Esophagus squamous epithelium (tissue), 5 donors: ENCODE measurements around the gene PGAP2. TPM values are rescaled to one million over a fixed set of nuclear protein-coding genes. Genes with fewer than 3 reads are reported as not detected.
A peak's percentile ranks its signal among the peaks of the same experiment; 100 is the strongest.

Source experiments
- DNase-seq: peaks from one replicate; lab custom pipeline; 2025; lab: John Stamatoyannopoulos, UW
- H3K27ac ChIP-seq, 4 donors: fragments of 200-600 bp; sonication (generic); one replicate each; pipeline ENCODE4 v1.5.1; 2016 to 2019; ENCODE audit warnings: mild to moderate bottlenecking in 1 of 4
- H3K27me3 ChIP-seq, 4 donors: fragments of 200-600 bp; sonication (generic); 1 replicate in 3 of 4; 2 replicates in 1 of 4; pipeline versions ENCODE4 v1.5.1 to v1.6.0; 2017 to 2021; ENCODE audit warnings: antibody characterized with exemption in 1 of 4
- H3K36me3 ChIP-seq, 3 donors: fragments of 200-600 bp; sonication (generic); one replicate each; pipeline ENCODE4 v1.5.1; 2016 to 2019
- H3K4me1 ChIP-seq, 3 donors: fragments of 200-600 bp; sonication (generic); one replicate each; pipeline ENCODE4 v1.5.1; 2017 to 2019
- H3K4me3 ChIP-seq, 4 donors: fragments of 200-600 bp; sonication (generic); 1 replicate in 3 of 4; 2 replicates in 1 of 4; pipeline ENCODE4 v1.5.1; 2016 to 2019; ENCODE audit warnings: mild to moderate bottlenecking in 2 of 4, moderate library complexity in 1 of 4
- H3K9me3 ChIP-seq, 3 donors: fragments of 200-600 bp; sonication (generic); one replicate each; pipeline ENCODE4 v1.5.1; 2016 to 2019
- POLR2A ChIP-seq, 4 donors: fragments of 450-650 bp; IDR thresholded peaks; one replicate each; pipeline ENCODE4 v1.6.1; 2017; ENCODE audit warnings: antibody characterized with exemption in 4 of 4, mild to moderate bottlenecking in 4 of 4, moderate library complexity in 3 of 4
- WGBS, 2 donors: methylation state at CpG; one replicate each; pipeline ENCODE4 v1.1.5; 2018; 5-methylcytosine and 5-hydroxymethylcytosine counted together
- intact Hi-C: fragments of 100-400 bp; cut with DNase I; formaldehyde crosslinking; loops from one replicate; pipeline ENCODE4 v1.15.0; 2022
- total RNA-seq, 4 donors: library from RNA; depleted of rRNA; stranded (reverse); fragments of >200 nt; gene quantifications; one replicate each; pipeline ENCODE4 v1.1.0, GENCODE V29; 2016
- TF ChIP-seq, protein P1 (sequence below), 6 experiments: fragments of 450-650 bp in 4 of 6; fragments of 200-600 bp in 2 of 6; sonication (generic) in 2 of 6; IDR thresholded peaks; one replicate each; pipeline ENCODE4 v1.5.1; 2016 to 2019; ENCODE audit warnings: antibody characterized with exemption in 6 of 6, mild to moderate bottlenecking in 4 of 6, moderate library complexity in 4 of 6
- donor health status: DM: yes; HTN: yes; CAD: no.

The PGAP2 gene
- total RNA-seq, 4 donors from 2014 or later = 10.8 to 30.8 (median 27.5) TPM

DNA sequence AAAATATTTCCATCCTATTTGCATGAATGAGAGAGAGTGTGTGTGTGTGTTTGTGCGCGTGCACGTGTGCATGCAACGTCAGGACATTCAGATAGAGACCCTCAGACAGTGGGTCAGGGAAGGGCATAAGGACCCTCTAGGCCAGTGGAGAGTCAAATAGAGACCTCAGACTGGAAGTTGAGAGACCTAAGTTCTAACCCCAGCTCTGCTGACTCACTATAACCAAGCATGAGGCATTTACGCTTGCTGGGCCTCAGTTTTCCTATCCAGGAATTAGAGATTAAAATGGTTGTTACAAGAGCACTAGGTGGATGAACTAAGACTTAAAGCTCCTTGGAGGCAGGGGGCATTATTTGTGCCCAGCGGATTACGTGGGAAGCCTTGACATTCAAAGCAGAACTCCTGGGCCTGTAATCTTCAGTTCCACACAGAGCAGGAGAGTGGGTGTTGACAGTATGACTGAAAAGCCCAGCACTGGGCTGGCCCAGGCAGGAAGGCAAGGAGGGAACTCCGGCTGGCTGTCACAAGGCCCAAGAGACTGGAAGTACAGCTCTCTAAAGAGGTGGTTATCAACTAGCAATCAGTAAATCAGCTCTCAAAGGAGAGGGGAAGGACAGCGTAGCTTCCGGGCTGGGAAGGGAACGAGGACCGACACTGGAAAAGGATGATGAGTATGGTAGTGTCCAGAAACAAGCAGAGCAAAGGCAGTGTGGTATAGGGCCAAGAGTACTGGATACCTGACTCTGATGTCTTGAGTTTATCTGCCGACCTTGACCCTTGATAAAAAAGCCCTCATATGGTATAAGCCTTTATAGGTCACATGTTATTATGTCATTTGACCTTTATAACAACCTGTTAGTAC, 23.2 kb downstream of the PGAP2 start:
- intact Hi-C loops = no loop called here
- WGBS, 2 donors = 74 to 77% methylated on average over 11 to 13 of the region's 13 CpGs
- Histone ChIP-seq H3K27me3 (no peaks in the 10 kb centered on the region), H3K9me3 (no peaks in the 10 kb centered on the region), H3K4me3 (no peak overlapping the region), H3K4me1 (peaks cover 13 to 62% (median 43%) of the 10 kb centered on the region in 3 donors), H3K36me3 (peaks cover 4 to 75% (median 23%) of the 10 kb centered on the region in 3 donors), H3K27ac (peak overlapping the region in 3 of 4 donors; percentile 2 to 43 (median 11))
- TF ChIP-seq, protein P1, sequence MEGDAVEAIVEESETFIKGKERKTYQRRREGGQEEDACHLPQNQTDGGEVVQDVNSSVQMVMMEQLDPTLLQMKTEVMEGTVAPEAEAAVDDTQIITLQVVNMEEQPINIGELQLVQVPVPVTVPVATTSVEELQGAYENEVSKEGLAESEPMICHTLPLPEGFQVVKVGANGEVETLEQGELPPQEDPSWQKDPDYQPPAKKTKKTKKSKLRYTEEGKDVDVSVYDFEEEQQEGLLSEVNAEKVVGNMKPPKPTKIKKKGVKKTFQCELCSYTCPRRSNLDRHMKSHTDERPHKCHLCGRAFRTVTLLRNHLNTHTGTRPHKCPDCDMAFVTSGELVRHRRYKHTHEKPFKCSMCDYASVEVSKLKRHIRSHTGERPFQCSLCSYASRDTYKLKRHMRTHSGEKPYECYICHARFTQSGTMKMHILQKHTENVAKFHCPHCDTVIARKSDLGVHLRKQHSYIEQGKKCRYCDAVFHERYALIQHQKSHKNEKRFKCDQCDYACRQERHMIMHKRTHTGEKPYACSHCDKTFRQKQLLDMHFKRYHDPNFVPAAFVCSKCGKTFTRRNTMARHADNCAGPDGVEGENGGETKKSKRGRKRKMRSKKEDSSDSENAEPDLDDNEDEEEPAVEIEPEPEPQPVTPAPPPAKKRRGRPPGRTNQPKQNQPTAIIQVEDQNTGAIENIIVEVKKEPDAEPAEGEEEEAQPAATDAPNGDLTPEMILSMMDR (IDR thresholded peaks at IDR 0.05) = no peak
- TF ChIP-seq POLR2A (IDR thresholded peaks at IDR 0.05) = no peak
- DNase-seq = no peak

GRCh38 chr11:3832816-3833215, 24.5 kb downstream of the PGAP2 start:
- H3K27ac ChIP-seq = peak overlapping the region in 3 of 4 donors; percentile 2 to 43 (median 11)
- intact Hi-C loops = no loop called here
- peaks cover 0 to 63% (median 11%) of the 10 kb centered on the region in 3 donors for H3K36me3 ChIP-seq
- 87 to 100% methylated on average over 2 of the region's 2 CpGs for WGBS, 2 donors
- no peak for DNase-seq
- H3K27me3 ChIP-seq = no peaks in the 10 kb centered on the region
- no peaks in the 10 kb centered on the region for H3K9me3 ChIP-seq
- peaks cover 20 to 73% (median 53%) of the 10 kb centered on the region in 3 donors for H3K4me1 ChIP-seq
- no peak overlapping the region for H3K4me3 ChIP-seq
- TF ChIP-seq, protein P1 (IDR thresholded peaks at IDR 0.05) = no peak
- no peak for TF ChIP-seq POLR2A (IDR thresholded peaks at IDR 0.05)

GRCh38 chr11:3833449-3833848, 25.1 kb downstream of the PGAP2 start:
- no peaks in the 10 kb centered on the region for H3K27me3 ChIP-seq
- no peak for TF ChIP-seq POLR2A (IDR thresholded peaks at IDR 0.05)
- TF ChIP-seq, protein P1 (IDR thresholded peaks at IDR 0.05) = no peak
- no peak for DNase-seq
- H3K27ac ChIP-seq = peak overlapping the region in 1 of 4 donors; percentile 12
- peaks cover 20 to 80% (median 59%) of the 10 kb centered on the region in 3 donors for H3K4me1 ChIP-seq
- no peaks in the 10 kb centered on the region for H3K9me3 ChIP-seq
- no peak overlapping the region for H3K4me3 ChIP-seq
- intact Hi-C loops = no loop called here
- WGBS, 2 donors = 86 to 89% methylated on average over 2 of the region's 2 CpGs
- peaks cover 0 to 57% (median 6%) of the 10 kb centered on the region in 3 donors for H3K36me3 ChIP-seq

- Histone ChIP-seq H3K4me1 (peaks cover 27 to 88% (median 68%) of the 10 kb centered on the region in 3 donors), H3K27me3 (no peaks in the 10 kb centered on the region), H3K9me3 (no peaks in the 10 kb centered on the region), H3K36me3 (peaks cover 0 to 49% (median 3%) of the 10 kb centered on the region in 3 donors), H3K27ac (peak overlapping the region in 3 of 4 donors; percentile 36 to 46 (median 40)), H3K4me3 (peak overlapping the region in 1 of 4 donors; percentile 1)
- 59 to 86% methylated on average over 2 to 4 of the region's 4 CpGs for WGBS, 2 donors
- no peak for DNase-seq
- intact Hi-C loops = no loop called here
- TF ChIP-seq POLR2A (IDR thresholded peaks at IDR 0.05) = no peak
- TF ChIP-seq, protein P1 (IDR thresholded peaks at IDR 0.05) = no peak
Observed at GRCh38 chr11:3834349-3834663, 25.9 kb downstream of the PGAP2 start.
